HG02885 (cell line): Measurements from ENCODE around the gene TBX5.

Experiments
- ATAC-seq: cut with Tn5 transposase; IDR thresholded peaks from one replicate; pipeline ENCODE4 v1.9.1; 2021; ENCODE audit warnings: mild to moderate bottlenecking; ENCODE audit not compliant: unreplicated experiment, poor library complexity

The TBX5 gene

GRCh38 chr12:114406984-114407841, 1.3 kb upstream of the TBX5 start:
- no peak for ATAC-seq

DNA sequence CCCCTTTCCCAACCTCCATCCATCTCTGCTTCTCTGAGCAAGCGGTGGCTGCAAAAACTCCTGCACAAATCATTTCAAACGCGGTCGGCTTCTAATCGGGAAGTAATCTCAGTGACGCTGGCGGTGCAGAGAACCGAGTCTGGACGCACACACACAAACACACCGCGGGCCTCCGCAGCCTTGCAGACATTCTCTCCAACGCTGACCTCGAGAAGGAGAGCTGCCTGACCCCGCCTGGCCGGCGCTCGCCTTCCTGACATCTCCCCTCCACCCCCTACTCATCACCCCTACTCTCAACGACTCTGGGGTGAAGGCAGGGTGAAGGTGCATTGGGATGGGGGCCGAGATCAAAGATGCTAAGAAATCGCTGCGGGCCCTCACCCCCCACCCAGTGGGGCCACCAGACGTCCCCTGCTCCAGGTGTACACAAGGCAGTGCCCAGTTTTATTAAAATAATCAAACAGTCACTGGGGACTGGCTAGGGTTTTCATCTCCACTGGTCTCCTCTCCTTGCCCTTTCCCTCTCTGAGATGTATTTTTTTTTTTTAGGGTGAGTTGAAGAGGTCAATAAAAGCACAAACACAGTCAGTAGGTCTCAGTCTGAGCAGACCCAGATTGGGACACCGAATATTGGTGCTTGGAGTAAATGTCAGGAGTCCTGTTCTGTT, 506 bp upstream of the TBX5 start:
- no peak for ATAC-seq

- no peak for ATAC-seq
Measured at GRCh38 chr12:114404926-114405518, 922 bp downstream of the TBX5 start.

DNA sequence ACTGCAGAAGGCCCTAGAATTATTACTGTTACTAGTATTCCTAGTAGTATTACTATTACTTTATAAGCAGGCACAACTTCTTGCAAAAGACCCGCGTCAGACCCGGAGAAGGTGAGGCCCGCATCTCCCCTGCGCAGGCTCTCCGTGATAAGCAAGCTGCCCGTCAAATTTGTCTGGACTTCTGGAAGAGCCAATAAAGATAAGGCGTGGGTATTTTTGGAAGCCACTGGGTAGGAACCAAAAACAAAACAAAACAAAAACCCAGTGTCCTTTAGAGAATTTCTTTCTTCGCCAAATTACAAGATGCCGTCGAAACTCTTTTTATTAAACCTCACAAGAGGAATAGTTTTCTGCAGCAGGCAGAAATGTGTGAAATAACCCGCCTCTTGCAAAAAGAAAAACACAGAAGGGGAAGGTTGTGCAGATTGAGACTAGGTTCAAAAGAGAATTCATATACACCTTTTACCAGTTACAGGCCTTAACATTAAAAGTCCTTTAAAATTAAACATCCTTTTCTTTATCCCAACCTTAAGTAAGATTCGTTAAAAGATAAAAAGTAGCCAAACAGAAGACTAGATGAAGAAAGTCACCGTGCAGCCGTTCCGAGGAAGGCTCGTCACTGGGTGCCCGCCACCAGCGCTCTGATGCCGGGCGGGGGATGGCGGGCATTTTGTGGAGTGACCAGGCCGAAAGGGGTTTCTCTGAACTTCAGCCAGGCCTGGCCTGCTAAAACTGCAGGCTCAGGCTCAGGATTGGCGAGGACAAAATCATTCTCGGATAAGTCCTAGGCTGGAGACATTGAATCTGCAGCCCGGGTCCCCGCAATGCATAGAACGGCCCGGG, 1.6 kb downstream of the TBX5 start:
- no peak for ATAC-seq

GRCh38 chr12:114403690-114404066, 2.3 kb downstream of the TBX5 start:
- no peak for ATAC-seq

DNA sequence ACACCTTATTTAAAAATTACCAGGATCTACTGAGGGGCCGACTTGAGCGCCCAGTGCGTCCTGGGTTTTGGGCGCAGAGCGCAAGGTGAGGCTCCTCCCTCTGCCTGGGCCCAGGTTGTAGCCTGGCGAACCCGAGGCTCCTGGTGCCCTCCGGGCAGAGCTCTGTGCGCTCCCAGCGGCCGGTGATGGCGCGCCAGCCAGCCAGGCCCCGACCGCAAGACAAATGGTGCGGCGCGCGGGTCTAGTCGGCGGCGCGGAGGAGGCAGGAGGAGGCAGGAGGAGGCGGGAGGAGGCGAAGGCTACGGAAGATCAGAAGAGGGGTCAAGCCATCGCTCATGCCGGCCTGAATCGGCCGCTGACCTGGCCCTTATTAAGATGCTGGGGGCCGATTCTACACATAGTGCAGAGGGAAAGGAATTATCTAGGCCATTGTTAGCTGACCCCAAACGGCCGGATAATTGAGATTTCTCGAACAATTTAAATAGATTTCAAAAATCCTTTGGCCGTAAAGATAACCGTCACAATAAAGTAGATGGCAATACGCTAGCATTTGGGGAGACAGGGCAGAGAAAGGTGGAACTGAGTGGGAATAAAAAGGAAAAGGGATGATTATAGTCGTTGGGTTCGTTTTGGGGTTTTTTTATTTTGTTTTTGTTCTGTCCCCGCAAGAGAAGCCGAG, 2.8 kb downstream of the TBX5 start:
- no peak for ATAC-seq

GRCh38 chr12:114402084-114402717, 3.7 kb downstream of the TBX5 start:
- ATAC-seq = no peak

GRCh38 chr12:114401328-114402083, 4.4 kb downstream of the TBX5 start:
- ATAC-seq = no peak

GRCh38 chr12:114400925-114401324, 5.0 kb downstream of the TBX5 start:
- no peak for ATAC-seq

DNA sequence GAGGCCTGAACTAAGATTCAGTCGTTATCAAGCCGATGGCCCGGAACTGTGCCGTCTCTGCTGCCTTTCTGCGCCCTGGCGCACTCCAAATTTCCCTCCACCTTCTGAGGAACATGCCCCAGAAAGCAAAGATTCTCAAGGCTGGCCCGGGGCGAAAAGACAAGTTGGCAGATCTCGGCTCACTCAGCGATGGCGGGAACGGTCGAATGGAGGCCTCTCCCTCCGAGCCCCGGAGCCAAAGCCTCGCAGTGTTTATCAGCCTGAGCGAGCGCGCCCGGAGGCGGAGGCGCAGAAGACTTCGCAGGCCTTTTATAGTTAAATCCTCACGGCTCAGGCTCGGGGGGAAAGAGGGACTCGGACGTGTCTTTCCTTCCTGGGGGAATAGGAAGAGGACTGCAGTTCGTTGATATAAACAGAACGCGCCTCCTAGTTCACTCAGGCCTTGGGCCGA, 5.6 kb downstream of the TBX5 start:
- ATAC-seq = no peak

- ATAC-seq = no peak
Measured at GRCh38 chr12:114399664-114400211, 6.2 kb downstream of the TBX5 start.

DNA sequence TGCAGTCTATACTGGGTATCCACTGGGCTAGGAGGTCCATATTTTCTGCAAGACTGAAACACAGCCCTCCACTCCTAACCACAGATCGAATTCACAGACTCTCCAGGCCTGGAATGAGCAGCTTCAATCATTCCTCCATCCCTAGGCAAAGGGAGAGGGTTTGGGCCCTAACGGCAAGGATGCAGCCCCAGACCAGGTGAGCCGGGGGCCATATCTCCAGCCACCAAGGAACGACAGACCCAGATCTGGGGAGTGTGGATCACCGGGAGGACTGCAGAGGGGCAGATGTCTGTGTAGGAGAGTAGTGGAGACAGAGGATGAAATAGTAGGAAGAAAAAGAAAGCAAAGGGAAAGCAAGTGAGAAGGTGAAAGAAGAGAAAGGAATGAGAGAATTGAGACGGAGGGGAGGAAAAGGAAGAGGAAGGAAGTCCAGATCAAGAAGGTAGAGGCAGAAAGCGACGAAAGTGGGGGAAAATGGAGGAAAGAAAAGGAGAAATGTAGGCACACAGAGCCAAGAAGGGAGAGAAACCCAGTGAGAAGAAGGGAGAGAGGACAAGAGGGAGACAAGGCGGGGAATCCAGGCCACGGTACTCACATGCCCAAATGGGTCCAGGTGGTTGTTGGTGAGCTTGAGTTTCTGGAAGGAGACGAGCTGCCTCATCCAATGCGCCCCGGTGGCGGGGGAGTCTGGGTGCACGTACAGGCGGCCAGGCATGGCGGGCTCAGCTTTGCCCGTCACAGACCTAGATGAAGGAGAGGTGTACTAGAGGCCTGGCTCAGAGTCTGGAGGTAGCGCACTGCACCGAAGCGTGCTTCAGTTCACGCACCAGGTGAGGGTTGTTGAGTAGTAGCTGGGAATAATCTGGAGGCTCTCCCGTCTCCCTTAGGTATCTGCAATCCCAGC, 7.7 kb downstream of the TBX5 start:
- ATAC-seq = no peak

DNA sequence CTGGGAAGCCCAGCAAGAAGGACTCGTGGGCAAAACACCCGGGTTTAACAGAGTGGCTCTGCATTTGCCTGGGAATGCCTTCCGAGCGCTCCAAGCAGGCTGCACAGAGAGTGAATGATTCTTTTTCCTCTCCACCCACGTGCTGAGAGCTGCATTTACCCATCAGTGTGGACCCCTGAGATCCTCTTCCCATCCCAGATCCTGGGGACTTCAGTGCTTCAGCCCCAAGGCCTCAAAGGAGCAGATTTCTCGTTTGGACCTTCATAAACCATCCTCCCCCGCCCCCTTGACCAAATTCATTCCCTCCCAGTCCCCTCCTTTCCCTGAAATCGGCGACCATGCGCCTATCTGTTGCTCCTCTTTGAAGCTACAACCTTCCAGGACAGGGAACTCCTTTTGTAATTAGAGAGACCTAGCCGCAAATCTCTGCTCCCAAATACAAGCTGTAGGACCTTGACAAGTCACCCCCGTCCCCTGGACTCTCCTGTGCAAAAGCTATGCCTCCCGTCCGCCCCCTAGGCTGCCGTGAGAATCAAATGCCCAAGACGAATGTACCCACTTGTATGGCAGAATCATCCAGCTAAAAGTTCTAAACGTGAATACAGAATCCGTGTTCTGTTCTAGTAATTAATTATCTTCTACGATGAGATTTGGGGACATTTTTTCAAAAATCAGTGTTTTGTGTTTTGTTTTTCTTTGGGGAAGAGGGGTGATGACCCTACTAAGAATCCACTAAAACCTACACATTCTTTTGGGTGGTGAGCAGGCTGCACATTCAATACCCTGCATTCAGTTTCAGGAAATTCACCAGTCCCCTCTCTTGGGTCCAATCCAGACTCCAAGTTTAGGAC, 8.8 kb downstream of the TBX5 start:
- ATAC-seq = no peak

- no peak for ATAC-seq
Measured at GRCh38 chr12:114396153-114396868, 9.6 kb downstream of the TBX5 start.

DNA sequence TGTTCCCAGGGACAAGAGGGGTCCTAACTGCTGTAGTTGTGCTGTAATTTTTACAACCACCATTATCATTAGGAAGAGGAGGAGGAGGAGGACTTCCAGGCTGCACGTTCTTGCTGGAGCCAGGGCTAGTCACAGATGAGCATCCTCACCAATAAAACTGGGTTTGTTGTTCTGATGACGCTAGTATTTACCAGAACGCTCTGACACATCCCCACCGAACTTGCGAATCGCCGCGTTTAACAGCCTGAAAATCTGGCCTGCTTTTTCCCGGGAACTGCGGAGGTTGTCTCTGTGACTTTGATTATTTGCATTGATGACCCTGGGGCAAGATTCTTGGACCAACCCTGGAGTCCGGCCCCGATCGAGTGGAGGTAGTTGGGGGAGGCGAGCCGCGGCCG, 10.2 kb downstream of the TBX5 start:
- no peak for ATAC-seq

GRCh38 chr12:114395233-114395632, 10.7 kb downstream of the TBX5 start:
- no peak for ATAC-seq
